ENCODE measurements around the gene C20orf202. TPM values are rescaled to one million over a fixed set of nuclear protein-coding genes. Genes with fewer than 3 reads are reported as not detected.

C20orf202 gene
- polyA plus RNA-seq, 2 of the 4 experiments (the other 2 are of a cell fraction) = 0.12 TPM; not detected in 1

DNA sequence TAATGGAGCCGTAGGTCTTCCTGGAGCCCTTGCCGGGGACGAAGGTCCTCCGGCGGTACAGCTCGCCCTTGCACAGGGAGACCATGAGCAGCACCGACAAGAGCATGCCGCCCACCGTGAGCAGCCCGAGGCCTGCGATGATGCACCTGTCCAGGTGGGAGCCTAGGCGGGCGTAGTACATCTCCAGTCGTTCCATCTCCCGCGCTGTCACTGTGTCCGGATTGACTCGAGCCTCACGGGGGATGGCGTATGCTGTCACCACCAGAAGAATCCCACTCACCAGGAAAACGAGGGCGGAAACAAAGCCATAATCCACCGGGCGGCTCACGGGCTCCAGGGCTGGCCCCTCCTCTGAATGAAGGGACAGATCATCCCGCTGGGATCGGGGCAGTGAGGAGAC is 22.3 kb upstream of the C20orf202 start:
- ChIA-PET CTCF (interaction anchor here (1.1 to 2.3 kb wide), 6 partner anchors 9 to 365 kb away, joined by 3 to 10 read pairs (median 4); no protein-coding TSS in a partner anchor), POLR2A (no interaction called here)
- WGBS (ENCODE audit: missing lambda C conversion rate) = 92% methylated on average over 17 of the region's 27 CpGs
- Histone ChIP-seq H3K27ac (no peak overlapping the region), H3K4me3 (no peak overlapping the region), H3K9me3 (no peaks in the 10 kb centered on the region), H3K4me1 (peaks cover 8% of the 10 kb centered on the region), H3K4me2 (no peak overlapping the region)
- no peak for DNase-seq (ENCODE audit: low read depth in 1 of 2, low spot score in 1 of 2)
- no peak for TF ChIP-seq CHD4 (IDR thresholded peaks at IDR 0.05; ENCODE audit: borderline replicate concordance)
- no peak for TF ChIP-seq CBX2 (IDR thresholded peaks at IDR 0.05; ENCODE audit: borderline replicate concordance, low read depth)
- TF ChIP-seq HOXB13 (CRISPR knock-in tag; IDR thresholded peaks at IDR 0.05; ENCODE audit: low read depth) = no peak
- TF ChIP-seq, protein P1, sequence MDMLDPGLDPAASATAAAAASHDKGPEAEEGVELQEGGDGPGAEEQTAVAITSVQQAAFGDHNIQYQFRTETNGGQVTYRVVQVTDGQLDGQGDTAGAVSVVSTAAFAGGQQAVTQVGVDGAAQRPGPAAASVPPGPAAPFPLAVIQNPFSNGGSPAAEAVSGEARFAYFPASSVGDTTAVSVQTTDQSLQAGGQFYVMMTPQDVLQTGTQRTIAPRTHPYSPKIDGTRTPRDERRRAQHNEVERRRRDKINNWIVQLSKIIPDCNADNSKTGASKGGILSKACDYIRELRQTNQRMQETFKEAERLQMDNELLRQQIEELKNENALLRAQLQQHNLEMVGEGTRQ (IDR thresholded peaks at IDR 0.05) = no peak
- TF ChIP-seq EP300 (IDR thresholded peaks at IDR 0.05) = no peak
- no peak for TF ChIP-seq POLR2A (IDR thresholded peaks at IDR 0.05; ENCODE audit: low read length)
- TF ChIP-seq FOSL2 (IDR thresholded peaks at IDR 0.05) = no peak
- TF ChIP-seq FOSL2 (CRISPR knock-in tag; IDR thresholded peaks at IDR 0.05) = no peak
- no peak for TF ChIP-seq NFE2L2 (conservative IDR thresholded peaks at IDR 0.05; ENCODE audit: low read length)
- TF ChIP-seq, protein P2, sequence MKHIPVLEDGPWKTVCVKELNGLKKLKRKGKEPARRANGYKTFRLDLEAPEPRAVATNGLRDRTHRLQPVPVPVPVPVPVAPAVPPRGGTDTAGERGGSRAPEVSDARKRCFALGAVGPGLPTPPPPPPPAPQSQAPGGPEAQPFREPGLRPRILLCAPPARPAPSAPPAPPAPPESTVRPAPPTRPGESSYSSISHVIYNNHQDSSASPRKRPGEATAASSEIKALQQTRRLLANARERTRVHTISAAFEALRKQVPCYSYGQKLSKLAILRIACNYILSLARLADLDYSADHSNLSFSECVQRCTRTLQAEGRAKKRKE (CRISPR knock-in tag; IDR thresholded peaks at IDR 0.05; ENCODE audit: low read depth) = no peak
- no peak for TF ChIP-seq RARB (CRISPR knock-in tag; IDR thresholded peaks at IDR 0.05)
- TF ChIP-seq ZSCAN20 (CRISPR knock-in tag; IDR thresholded peaks at IDR 0.05) = no peak
- FAIRE-seq = no peak
- ATAC-seq = no peak

DNA sequence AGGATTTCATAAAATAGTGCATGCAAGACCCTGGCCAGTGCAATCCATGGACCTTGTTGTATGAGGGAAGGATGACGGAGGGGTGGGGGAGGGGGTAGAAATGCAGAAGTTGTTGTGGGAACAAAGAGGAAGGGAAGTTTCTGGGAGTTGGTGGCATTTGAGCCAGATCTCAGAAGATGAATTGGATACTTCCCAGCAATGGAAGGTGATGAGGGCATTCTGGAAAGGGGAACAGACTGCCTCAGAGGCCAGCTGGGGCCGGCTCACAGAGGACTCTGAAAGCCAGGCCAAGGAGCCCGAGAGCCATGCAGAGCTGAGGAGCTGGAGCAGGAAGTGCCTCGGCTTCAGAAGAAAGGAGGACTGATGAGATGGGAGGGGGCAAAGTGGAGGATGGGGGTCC is 21.1 kb upstream of the C20orf202 start:
- 88% methylated on average over 4 of the region's 4 CpGs for WGBS (ENCODE audit: missing lambda C conversion rate)
- H3K9me3 ChIP-seq = no peaks in the 10 kb centered on the region
- ChIA-PET CTCF (interaction anchor here (1.0 to 2.3 kb wide), 3 partner anchors 10 to 366 kb away, joined by 4 to 10 read pairs (median 4); no protein-coding TSS in a partner anchor), POLR2A (no interaction called here)
- no peak for DNase-seq (ENCODE audit: low read depth in 1 of 2, low spot score in 1 of 2)
- ATAC-seq = no peak
- FAIRE-seq = no peak
- TF ChIP-seq NR3C1 (IDR thresholded peaks at IDR 0.05) (no peak), FOSL2 (IDR thresholded peaks at IDR 0.05) (no peak), FOSL2 (CRISPR knock-in tag; IDR thresholded peaks at IDR 0.05) (no peak), NPAS2 (CRISPR knock-in tag; IDR thresholded peaks at IDR 0.05; ENCODE audit: borderline replicate concordance) (no peak), MAFK (IDR thresholded peaks at IDR 0.05; ENCODE audit: partially characterized antibody) (no peak), RARB (CRISPR knock-in tag; IDR thresholded peaks at IDR 0.05) (no peak), RFX5 (IDR thresholded peaks at IDR 0.05) (no peak), POLR2A (IDR thresholded peaks at IDR 0.05; ENCODE audit: low read length) (no peak), ZFP36 (IDR thresholded peaks at IDR 0.05; ENCODE audit: borderline replicate concordance, partially characterized antibody) (no peak)
- TF ChIP-seq, protein P3, sequence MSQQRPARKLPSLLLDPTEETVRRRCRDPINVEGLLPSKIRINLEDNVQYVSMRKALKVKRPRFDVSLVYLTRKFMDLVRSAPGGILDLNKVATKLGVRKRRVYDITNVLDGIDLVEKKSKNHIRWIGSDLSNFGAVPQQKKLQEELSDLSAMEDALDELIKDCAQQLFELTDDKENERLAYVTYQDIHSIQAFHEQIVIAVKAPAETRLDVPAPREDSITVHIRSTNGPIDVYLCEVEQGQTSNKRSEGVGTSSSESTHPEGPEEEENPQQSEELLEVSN (IDR thresholded peaks at IDR 0.05; ENCODE audit: borderline replicate concordance, low read depth) = no peak
- TF ChIP-seq, protein P4, sequence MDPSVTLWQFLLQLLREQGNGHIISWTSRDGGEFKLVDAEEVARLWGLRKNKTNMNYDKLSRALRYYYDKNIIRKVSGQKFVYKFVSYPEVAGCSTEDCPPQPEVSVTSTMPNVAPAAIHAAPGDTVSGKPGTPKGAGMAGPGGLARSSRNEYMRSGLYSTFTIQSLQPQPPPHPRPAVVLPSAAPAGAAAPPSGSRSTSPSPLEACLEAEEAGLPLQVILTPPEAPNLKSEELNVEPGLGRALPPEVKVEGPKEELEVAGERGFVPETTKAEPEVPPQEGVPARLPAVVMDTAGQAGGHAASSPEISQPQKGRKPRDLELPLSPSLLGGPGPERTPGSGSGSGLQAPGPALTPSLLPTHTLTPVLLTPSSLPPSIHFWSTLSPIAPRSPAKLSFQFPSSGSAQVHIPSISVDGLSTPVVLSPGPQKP (IDR thresholded peaks at IDR 0.05; ENCODE audit: low read depth, low read length) = no peak
- H3K4me1 ChIP-seq = peaks cover 12% of the 10 kb centered on the region
- no peak overlapping the region for H3K27ac ChIP-seq
- no peak overlapping the region for H3K4me3 ChIP-seq
- H3K4me2 ChIP-seq = no peak overlapping the region

DNA sequence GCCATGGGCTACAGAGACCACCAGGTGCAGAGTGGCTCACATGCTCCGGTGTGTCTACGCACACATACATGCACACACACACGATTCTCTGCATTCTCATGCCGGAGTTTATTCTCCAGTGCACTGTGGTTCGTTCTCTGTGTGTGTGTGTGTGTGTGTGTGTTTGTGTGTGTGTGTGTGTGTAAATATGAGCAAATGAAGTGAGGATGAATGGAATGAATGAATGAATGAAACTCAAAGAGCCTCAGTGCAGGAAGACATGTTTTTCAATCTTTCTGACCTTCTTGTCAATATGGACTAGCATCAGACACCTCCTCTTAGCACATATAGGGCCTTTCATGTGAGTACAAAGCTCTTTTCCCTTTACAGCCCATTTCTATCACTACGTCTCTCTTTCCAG is 20.1 kb upstream of the C20orf202 start:
- WGBS (ENCODE audit: missing lambda C conversion rate) = 83% methylated on average over 6 of the region's 6 CpGs
- ChIA-PET POLR2A (no interaction called here), CTCF (interaction anchor here (1.2 to 5.3 kb wide), 2 partner anchors 10 to 20 kb away, joined by 3 to 91 read pairs; no protein-coding TSS in a partner anchor)
- Histone ChIP-seq H3K4me3 (no peak overlapping the region), H3K4me2 (no peak overlapping the region), H3K9me3 (no peaks in the 10 kb centered on the region), H3K27ac (no peak overlapping the region), H3K4me1 (peaks cover 22% of the 10 kb centered on the region)
- FAIRE-seq = no peak
- no peak for ATAC-seq
- no peak for DNase-seq (ENCODE audit: low read depth in 1 of 2, low spot score in 1 of 2)
- TF ChIP-seq POLR2AphosphoS2 (conservative IDR thresholded peaks at IDR 0.05; ENCODE audit: low read length) (no peak), CBX2 (IDR thresholded peaks at IDR 0.05; ENCODE audit: borderline replicate concordance, low read depth) (no peak), CBX8 (IDR thresholded peaks at IDR 0.05) (no peak), FOSB (CRISPR knock-in tag; IDR thresholded peaks at IDR 0.05) (no peak), FOXS1 (CRISPR knock-in tag; IDR thresholded peaks at IDR 0.05) (no peak), JUNB (IDR thresholded peaks at IDR 0.05) (no peak)
- TF ChIP-seq, protein P5, sequence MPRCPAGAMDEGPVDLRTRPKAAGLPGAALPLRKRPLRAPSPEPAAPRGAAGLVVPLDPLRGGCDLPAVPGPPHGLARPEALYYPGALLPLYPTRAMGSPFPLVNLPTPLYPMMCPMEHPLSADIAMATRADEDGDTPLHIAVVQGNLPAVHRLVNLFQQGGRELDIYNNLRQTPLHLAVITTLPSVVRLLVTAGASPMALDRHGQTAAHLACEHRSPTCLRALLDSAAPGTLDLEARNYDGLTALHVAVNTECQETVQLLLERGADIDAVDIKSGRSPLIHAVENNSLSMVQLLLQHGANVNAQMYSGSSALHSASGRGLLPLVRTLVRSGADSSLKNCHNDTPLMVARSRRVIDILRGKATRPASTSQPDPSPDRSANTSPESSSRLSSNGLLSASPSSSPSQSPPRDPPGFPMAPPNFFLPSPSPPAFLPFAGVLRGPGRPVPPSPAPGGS (IDR thresholded peaks at IDR 0.05) = no peak
- TF ChIP-seq, protein P6, sequence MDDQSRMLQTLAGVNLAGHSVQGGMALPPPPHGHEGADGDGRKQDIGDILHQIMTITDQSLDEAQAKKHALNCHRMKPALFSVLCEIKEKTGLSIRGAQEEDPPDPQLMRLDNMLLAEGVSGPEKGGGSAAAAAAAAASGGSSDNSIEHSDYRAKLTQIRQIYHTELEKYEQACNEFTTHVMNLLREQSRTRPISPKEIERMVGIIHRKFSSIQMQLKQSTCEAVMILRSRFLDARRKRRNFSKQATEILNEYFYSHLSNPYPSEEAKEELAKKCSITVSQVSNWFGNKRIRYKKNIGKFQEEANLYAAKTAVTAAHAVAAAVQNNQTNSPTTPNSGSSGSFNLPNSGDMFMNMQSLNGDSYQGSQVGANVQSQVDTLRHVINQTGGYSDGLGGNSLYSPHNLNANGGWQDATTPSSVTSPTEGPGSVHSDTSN (IDR thresholded peaks at IDR 0.05) = no peak
- TF ChIP-seq, protein P7, sequence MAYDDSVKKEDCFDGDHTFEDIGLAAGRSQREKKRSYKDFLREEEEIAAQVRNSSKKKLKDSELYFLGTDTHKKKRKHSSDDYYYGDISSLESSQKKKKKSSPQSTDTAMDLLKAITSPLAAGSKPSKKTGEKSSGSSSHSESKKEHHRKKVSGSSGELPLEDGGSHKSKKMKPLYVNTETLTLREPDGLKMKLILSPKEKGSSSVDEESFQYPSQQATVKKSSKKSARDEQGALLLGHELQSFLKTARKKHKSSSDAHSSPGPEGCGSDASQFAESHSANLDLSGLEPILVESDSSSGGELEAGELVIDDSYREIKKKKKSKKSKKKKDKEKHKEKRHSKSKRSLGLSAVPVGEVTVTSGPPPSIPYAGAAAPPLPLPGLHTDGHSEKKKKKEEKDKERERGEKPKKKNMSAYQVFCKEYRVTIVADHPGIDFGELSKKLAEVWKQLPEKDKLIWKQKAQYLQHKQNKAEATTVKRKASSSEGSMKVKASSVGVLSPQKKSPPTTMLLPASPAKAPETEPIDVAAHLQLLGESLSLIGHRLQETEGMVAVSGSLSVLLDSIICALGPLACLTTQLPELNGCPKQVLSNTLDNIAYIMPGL (CRISPR knock-in tag; IDR thresholded peaks at IDR 0.05; ENCODE audit: borderline replicate concordance) = no peak

Data from A549 (cell line).